GM19467 (cell line): Measurements from ENCODE around the gene ACSM3.
"Not testable (repeated sequence)": the region's sequence is repeated elsewhere in the genome, so short reads cannot be mapped to it uniquely, and the experiment has no call there.

ENCODE experiments used
- ATAC-seq: cut with Tn5 transposase; IDR thresholded peaks from one replicate; pipeline ENCODE4 v1.9.1; 2021; ENCODE audit warnings: mild to moderate bottlenecking, moderate library complexity; ENCODE audit not compliant: unreplicated experiment

The ACSM3 gene

GRCh38 chr16:20763461-20764232 lies at the start of gene ACSM3:
Gene ACSM3 (plus strand): TSS chr16:20764014. CDS start chr16:20770035, 6,021 bp downstream.
- peak; percentile 92 for ATAC-seq

GRCh38 chr16:20717718-20718117 lies 46.1 kb upstream of the ACSM3 start:
- not testable (repeated sequence) for ATAC-seq

GRCh38 chr16:20720251-20720650 lies 43.6 kb upstream of the ACSM3 start:
- no peak for ATAC-seq

GRCh38 chr16:20726661-20727060 lies 37.2 kb upstream of the ACSM3 start:
- no peak for ATAC-seq

GRCh38 chr16:20727181-20727580 lies 36.6 kb upstream of the ACSM3 start:
- no peak for ATAC-seq

- no peak for ATAC-seq
Measured at GRCh38 chr16:20729141-20729540, 34.7 kb upstream of the ACSM3 start.

GRCh38 chr16:20734056-20734455 lies 29.8 kb upstream of the ACSM3 start:
- no peak for ATAC-seq

- no peak for ATAC-seq
Measured at GRCh38 chr16:20734782-20735181, 29.0 kb upstream of the ACSM3 start.

GRCh38 chr16:20735490-20735889 lies 28.3 kb upstream of the ACSM3 start:
- no peak for ATAC-seq

- no peak for ATAC-seq
Measured at GRCh38 chr16:20740007-20740883, 23.6 kb upstream of the ACSM3 start.

- peak; percentile 73 for ATAC-seq
Measured at GRCh38 chr16:20740901-20741521, 22.8 kb upstream of the ACSM3 start.

- peak; percentile 68 for ATAC-seq
Measured at GRCh38 chr16:20741554-20742285, 22.1 kb upstream of the ACSM3 start, which contains the start of gene THUMPD1. Gene THUMPD1 (minus strand): TSS chr16:20741818. CDS start chr16:20741739, 79 bp downstream.

- no peak for ATAC-seq
Measured at GRCh38 chr16:20743591-20743990, 20.2 kb upstream of the ACSM3 start.

GRCh38 chr16:20744922-20745440 lies 18.8 kb upstream of the ACSM3 start:
- no peak for ATAC-seq

GRCh38 chr16:20746461-20746860 lies 17.4 kb upstream of the ACSM3 start:
- ATAC-seq: no peak

GRCh38 chr16:20747030-20747816 lies 16.6 kb upstream of the ACSM3 start:
- no peak for ATAC-seq

GRCh38 chr16:20749474-20749873 lies 14.3 kb upstream of the ACSM3 start:
- ATAC-seq: no peak

- ATAC-seq: no peak
Measured at GRCh38 chr16:20750558-20750957, 13.3 kb upstream of the ACSM3 start.

GRCh38 chr16:20753727-20754126 lies 10.1 kb upstream of the ACSM3 start:
- ATAC-seq: no peak

- no peak for ATAC-seq
Measured at GRCh38 chr16:20755238-20755637, 8.6 kb upstream of the ACSM3 start.
